T-helper 1 cell treated with Interleukin-12 subunit alpha and Interleukin-12 subunit beta and Interleukin-4 antibody, amounts not matched to agents 30 ng/mL and 1 ng/mL, for 36 hours (primary cell): ENCODE results near the gene OR10D3. TPM values are rescaled to one million over a fixed set of nuclear protein-coding genes. Genes with fewer than 3 reads are reported as not detected.
"Not testable (repeated sequence)": the region's sequence is repeated elsewhere in the genome, so short reads cannot be mapped to it uniquely, and the experiment has no call there.

ENCODE experiments used
- intact Hi-C: fragments of 100-400 bp; cut with micrococcal nuclease; formaldehyde crosslinking; loops from one replicate; pipeline ENCODE4 v1.15.1; 2024
- total RNA-seq: library from RNA; stranded (reverse); gene quantifications from 2 replicates; pipeline ENCODE4 v1.2.3, GENCODE V29; 2022

Gene OR10D3
- not detected in 2 replicates for total RNA-seq

GRCh38 chr11:124183068-124183467, at the start of gene OR10D3:
Gene OR10D3 (plus strand): TSS chr11:124183345. CDS start chr11:124185270, 1,925 bp downstream.
- intact Hi-C loops: no loop called here

GRCh38 chr11:124143034-124143433, 40.1 kb upstream of the OR10D3 start:
- intact Hi-C loops: no loop called here

- intact Hi-C loops: no loop called here
Observed at GRCh38 chr11:124147951-124148350, 35.2 kb upstream of the OR10D3 start.

GRCh38 chr11:124150684-124151083, 32.5 kb upstream of the OR10D3 start:
- intact Hi-C loops: no loop called here

- intact Hi-C loops: no loop called here
Observed at GRCh38 chr11:124152770-124153407, 30.3 kb upstream of the OR10D3 start.

- intact Hi-C loops: no loop called here
Observed at GRCh38 chr11:124153821-124154220, 29.3 kb upstream of the OR10D3 start.

GRCh38 chr11:124159481-124159880, 23.7 kb upstream of the OR10D3 start:
- intact Hi-C loops: no loop called here

GRCh38 chr11:124160986-124161385, 22.2 kb upstream of the OR10D3 start:
- intact Hi-C loops: no loop called here

- intact Hi-C loops: no loop called here
Observed at GRCh38 chr11:124167826-124168231, 15.3 kb upstream of the OR10D3 start.

- intact Hi-C loops: no loop called here
Observed at GRCh38 chr11:124168796-124169195, 14.3 kb upstream of the OR10D3 start.

GRCh38 chr11:124170315-124170714, 12.8 kb upstream of the OR10D3 start:
- intact Hi-C loops: not testable (repeated sequence)

GRCh38 chr11:124170801-124171586, 12.2 kb upstream of the OR10D3 start:
- intact Hi-C loops: no loop called here

- intact Hi-C loops: no loop called here
Observed at GRCh38 chr11:124172101-124172500, 11.0 kb upstream of the OR10D3 start.

- intact Hi-C loops: no loop called here
Observed at GRCh38 chr11:124172599-124172998, 10.5 kb upstream of the OR10D3 start.

- intact Hi-C loops: no loop called here
Observed at GRCh38 chr11:124174001-124174583, 9.1 kb upstream of the OR10D3 start.

GRCh38 chr11:124176925-124177715, 6.0 kb upstream of the OR10D3 start:
- intact Hi-C loops: no loop called here

GRCh38 chr11:124179310-124179709, 3.8 kb upstream of the OR10D3 start:
- intact Hi-C loops: no loop called here

- intact Hi-C loops: loop anchor here (10.0 kb wide), 1 partner anchor 446 kb away; the partner anchor contains the start of gene ZNF202
Observed at GRCh38 chr11:124190298-124191139, 7.4 kb downstream of the OR10D3 start.

GRCh38 chr11:124193221-124194010, 10.3 kb downstream of the OR10D3 start:
- intact Hi-C loops: loop anchor here (10.0 kb wide), 1 partner anchor 449 kb away; the partner anchor contains the start of gene ZNF202
